GM12801 (cell line): Measurements from ENCODE around the gene HBG1.

Experiments
- TF ChIP-seq, protein P1 (sequence below): IDR thresholded peaks from one replicate; pipeline ENCODE4 v1.5.1; 2011; ENCODE audit warnings: control low read depth; ENCODE audit not compliant: insufficient read length; ENCODE audit errors: extremely low read depth

Gene HBG1

DNA sequence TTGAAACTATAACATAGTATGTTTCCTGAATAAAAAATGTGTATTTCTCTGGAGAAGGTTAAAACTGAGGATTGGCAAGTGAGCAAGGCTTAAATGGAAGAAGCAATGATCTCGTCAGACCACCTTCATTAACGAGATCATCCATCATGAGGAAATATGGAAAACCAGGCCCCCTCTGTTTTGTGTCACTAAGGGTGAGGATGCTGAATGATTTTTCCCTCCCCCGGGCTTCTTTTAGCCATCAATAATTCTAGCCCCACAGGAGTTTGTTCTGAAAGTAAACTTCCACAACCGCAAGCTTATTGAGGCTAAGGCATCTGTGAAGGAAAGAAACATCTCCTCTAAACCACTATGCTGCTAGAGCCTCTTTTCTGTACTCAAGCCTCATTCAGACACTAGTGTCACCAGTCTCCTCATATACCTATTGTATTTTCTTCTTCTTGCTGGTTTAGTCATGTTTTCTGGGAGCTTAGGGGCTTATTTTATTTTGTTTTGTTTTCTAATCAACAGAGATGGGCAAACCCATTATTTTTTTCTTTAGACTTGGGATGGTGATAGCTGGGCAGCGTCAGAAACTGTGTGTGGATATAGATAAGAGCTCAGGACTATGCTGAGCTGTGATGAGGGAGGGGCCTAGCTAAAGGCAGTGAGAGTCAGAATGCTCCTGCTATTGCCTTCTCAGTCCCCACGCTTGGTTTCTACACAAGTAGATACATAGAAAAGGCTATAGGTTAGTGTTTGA lies 25.9 kb upstream of the HBG1 start:
- TF ChIP-seq, protein P1, sequence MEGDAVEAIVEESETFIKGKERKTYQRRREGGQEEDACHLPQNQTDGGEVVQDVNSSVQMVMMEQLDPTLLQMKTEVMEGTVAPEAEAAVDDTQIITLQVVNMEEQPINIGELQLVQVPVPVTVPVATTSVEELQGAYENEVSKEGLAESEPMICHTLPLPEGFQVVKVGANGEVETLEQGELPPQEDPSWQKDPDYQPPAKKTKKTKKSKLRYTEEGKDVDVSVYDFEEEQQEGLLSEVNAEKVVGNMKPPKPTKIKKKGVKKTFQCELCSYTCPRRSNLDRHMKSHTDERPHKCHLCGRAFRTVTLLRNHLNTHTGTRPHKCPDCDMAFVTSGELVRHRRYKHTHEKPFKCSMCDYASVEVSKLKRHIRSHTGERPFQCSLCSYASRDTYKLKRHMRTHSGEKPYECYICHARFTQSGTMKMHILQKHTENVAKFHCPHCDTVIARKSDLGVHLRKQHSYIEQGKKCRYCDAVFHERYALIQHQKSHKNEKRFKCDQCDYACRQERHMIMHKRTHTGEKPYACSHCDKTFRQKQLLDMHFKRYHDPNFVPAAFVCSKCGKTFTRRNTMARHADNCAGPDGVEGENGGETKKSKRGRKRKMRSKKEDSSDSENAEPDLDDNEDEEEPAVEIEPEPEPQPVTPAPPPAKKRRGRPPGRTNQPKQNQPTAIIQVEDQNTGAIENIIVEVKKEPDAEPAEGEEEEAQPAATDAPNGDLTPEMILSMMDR, result no peak

DNA sequence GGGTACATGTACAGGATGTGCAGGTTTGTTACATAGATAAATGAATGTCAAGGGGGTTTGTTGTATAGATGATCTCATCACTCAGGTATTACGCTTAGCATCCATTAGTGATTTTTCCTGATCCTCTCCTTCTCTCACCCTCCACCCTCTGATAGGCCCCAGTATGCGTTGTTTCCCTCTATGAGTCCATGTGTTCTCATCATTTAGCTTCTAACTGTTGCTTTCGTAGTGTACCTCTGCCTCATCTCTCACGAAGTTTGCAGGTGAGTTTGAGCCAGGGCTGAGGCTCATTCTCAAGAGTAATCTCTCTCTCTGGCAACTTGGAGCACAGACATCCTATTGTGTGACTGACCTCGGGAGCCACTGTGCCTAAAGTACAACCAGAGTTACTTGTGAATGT lies 24.7 kb upstream of the HBG1 start:
- TF ChIP-seq, protein P1, result no peak

DNA sequence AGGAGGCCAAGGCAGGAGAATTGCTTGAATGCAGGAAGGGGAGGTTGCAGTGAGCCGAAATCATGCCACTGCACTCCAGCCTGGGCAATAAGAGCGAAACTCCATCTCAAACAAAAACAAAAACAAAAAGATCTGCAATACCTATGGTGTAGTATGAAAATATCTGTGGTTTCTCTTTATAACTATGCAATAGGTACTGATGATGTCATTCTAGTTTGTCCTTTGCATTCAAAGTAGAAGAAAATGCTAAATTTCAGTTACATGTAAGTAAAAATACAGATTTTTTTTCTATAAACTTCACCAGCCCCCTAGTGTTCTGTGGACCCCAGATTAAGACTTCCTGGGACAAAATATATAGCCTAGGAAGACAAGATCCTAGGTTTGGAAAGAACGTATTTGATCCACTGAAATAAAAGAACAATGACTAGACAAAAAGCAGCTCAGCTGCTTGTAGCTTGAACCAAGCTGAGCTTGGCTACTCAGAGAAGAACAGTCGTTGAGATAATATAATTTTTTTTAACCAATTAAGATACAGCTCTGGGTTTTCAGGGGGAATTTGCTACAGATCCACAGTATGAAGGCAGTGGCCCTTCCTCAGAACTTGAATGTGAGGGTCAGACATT lies 22.8 kb upstream of the HBG1 start:
- TF ChIP-seq, protein P1, result no peak

DNA sequence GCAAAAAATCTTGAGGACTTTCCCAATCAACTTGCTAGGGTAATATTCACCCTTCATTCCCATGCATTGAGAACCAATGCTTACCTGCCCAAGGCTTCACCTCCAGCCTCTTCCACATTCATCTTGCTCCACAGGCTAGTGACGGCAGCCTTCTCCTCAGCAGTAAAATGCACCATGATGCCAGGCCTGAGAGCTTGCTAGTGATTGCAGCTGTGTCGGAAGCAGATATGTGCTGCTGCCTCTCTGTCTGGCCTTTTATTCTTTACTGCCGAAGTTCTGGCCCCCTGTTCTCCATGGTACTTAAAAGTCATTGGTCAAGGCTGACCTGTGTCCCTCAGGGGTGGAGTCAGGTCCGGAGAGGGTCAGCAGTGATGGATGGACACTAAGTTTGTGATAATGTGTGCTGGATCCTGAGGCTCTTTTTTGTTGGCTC lies 20.1 kb upstream of the HBG1 start, which contains the start of gene HBE1:
TSS of gene HBE1 (minus strand) at position 231 of the 433 bp plus-strand sequence. CDS start at position 176, 55 bp downstream.
- TF ChIP-seq, protein P1, result no peak

DNA sequence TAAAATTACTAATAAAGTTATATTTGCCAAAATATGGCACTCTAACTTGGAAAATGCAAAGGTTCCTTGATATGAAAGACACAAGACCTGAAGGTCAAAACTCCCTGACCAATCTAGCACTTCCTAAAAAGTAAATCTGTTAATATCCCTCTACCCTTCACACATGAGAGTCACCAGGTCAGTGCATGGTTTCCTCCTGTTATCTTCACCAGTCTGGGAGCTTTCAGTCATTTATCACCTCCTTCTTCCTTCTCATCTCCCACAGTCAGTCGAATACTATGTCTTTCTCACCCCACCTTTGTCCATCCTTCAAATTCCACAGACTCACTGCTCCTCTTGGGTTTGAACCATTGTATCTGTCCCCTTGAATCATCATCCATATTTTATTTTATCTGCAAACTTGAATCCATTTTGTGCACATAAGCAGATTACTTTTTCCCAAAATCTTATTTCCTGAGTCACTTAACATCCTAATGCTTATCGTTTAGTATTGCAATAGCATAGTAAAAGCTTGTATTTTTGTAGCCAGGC lies 17.4 kb upstream of the HBG1 start:
- TF ChIP-seq, protein P1, result no peak

DNA sequence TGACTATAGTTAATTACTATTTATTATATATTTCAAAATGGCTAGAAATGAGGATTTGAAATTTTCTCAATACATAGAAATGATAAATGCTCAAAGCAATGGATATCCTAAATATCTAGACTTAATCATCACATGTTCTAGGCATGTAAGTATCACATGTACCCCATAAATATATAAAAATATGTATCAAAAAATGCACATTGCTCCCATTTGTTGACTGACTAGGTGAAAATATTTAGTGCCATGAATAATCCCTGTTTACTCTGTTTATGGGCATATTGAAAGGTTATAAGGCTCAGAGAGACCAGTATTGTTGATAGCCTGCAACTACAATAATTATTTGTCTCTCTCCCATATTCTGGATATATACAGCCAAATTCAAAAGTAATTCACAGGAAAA lies 17.0 kb upstream of the HBG1 start:
- TF ChIP-seq, protein P1, result no peak

DNA sequence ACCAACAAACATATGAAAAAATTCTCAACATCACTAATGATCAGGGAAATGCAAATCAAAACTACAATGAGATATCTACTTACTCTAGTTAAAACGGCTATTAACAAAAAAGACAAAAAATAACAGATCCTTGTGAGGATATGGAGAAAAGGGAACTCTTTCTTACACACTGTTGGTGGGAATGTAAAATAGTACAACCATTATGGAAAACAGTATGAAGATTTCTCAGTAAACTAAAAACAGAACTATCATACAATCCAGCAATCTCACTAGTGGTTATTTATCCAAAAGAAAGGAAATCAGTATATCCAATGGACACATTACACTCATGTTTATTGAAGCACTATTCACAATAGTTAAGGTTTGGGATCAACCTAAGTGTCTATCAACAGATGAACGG lies 16.2 kb upstream of the HBG1 start:
- TF ChIP-seq, protein P1, result no peak
